HG02870 (cell line): ENCODE results near the gene ADRA2B.
"Not testable (repeated sequence)": the region's sequence is repeated elsewhere in the genome, so short reads cannot be mapped to it uniquely, and the experiment has no call there.

Experiments
- ATAC-seq: cut with Tn5 transposase; IDR thresholded peaks from one replicate; pipeline ENCODE4 v1.9.1; 2021; ENCODE audit warnings: mild to moderate bottlenecking, moderate library complexity; ENCODE audit not compliant: unreplicated experiment

ADRA2B gene

GRCh38 chr2:96091141-96091710, 25.1 kb downstream of the ADRA2B start:
- ATAC-seq: no peak

GRCh38 chr2:96090196-96090926, 26.0 kb downstream of the ADRA2B start:
- no peak for ATAC-seq

- no peak for ATAC-seq
These were observed 26.8 kb downstream of the ADRA2B start for GRCh38 chr2:96089356-96090195.

GRCh38 chr2:96088340-96089335, 27.7 kb downstream of the ADRA2B start:
- ATAC-seq: no peak

DNA sequence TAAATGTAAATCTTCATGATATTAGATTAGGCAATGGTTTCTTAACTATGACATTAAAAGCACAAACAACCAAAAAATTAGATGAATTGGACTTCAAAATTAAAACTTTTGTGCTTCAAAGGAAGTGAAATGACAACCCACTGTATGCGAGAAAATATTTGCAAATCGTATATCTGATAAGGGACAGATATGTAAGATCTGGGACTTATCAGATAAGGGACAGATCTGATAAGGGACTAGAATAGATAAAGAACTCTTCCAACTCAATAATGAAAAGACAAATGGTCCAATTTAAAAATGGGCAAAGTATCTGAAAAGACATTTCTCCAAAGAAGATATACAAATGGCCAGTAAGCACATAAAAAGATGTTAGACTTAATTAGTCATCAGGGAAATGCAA, 29.2 kb downstream of the ADRA2B start:
- ATAC-seq: no peak

DNA sequence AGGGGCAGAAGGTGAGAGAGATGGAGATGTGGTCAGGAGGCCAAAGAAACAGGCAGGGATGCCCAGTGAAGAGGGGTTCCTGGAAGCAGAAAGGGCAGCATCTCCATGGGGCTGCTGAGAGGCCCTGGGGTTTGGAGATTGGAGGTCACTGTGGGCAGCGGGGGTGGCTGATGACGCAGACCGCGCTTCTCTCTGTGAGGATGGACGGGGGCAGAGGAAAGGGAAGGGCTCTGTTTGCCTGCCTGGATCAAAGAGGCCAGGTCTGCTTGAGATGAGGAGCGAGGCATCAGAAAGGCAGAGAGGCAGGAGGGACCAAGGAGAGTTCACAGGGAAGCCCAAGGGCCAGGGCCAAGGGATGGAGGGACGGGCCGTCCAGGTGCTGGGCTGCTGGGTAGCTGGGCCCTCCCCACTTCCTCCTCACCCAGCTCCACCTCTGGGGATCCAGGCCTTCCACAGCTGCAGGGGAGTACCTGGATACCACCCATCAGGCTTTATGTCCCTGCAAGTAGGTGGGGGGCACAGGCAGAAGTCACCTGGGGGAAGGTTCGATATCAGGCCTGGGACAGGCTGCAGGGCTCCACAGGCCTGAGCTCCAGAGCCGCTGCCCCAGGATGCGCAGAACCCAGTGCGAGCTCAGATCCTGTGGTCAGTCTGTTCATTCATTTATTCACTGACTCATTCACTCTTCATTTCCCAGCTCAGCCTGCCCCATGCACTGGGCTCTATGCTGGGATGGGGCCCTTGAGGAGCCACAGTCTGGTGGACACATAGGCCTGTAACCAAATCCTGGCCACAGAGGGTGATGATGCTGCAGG, 30.6 kb downstream of the ADRA2B start:
- ATAC-seq: no peak

- ATAC-seq: not testable (repeated sequence)
These were observed 31.4 kb downstream of the ADRA2B start for GRCh38 chr2:96084858-96085518.

- no peak for ATAC-seq
These were observed 32.1 kb downstream of the ADRA2B start for GRCh38 chr2:96083989-96084857.

GRCh38 chr2:96083064-96083939, 33.1 kb downstream of the ADRA2B start:
- ATAC-seq: no peak

GRCh38 chr2:96082211-96083063, 33.9 kb downstream of the ADRA2B start:
- ATAC-seq: no peak

DNA sequence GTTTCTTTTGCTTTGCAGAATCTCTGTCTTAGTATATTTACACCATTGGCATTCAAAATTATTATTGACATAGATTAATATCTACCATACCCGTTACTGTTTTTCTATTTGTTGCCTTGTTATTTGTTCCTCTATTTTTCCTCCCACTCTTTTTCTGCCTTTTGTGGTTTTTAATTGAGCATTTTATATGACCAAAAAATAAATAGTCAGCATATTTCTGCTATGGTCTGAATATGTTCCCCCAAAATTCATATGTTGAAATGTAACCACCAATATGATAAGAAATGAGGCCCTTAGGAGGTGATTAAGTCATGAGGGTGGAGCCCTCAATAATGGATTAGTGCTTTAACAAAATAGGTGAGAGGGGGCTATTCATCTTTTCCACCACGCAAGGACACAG, 35.3 kb downstream of the ADRA2B start:
- no peak for ATAC-seq

- ATAC-seq: no peak
These were observed 41.1 kb downstream of the ADRA2B start for GRCh38 chr2:96075199-96075771.

DNA sequence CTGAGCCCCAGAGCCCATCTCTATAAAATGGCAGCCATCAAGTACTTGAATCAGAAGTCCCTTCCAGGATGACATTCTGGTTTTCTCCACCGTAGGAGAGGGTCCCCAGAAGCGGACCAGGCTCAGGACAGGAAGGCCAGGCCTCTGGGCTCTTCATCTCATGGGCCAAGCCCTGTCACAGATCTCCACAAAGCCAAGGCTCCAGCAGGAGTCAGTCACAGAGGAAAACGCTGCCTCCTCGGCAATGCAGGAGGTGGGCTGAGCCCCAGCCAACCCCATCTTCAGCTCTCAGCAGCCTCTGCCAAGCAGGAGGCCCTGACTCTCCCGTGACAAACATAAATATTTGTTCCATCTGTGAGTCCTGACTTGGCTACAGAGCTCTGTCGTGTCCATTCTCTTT, 42.2 kb downstream of the ADRA2B start:
- no peak for ATAC-seq

GRCh38 chr2:96073170-96073775, 43.1 kb downstream of the ADRA2B start:
- no peak for ATAC-seq

DNA sequence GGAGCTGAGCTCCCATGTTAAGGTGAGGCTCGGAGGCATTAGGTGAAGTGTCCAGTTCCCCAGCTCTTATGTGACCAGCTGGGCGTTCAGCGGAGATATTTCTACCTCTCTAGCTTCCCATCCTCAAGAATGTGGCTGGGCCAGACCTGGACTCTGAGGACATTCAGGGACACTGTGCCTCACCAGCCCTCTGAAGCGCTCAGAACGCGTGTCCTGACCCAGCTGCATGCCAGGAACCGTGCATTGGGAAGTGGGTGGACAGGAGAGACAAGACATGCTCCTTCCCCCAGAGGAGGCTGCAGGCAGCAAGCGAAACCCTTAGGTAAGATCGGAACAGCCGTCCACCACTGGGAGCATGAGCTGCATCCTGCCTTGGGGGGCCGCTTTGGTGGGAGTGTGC, 43.6 kb downstream of the ADRA2B start:
- ATAC-seq: no peak
